Forelimb muscle (tissue), 1 donor: ENCODE data around the gene ITPK1. TPM values are rescaled to one million over a fixed set of nuclear protein-coding genes. Genes with fewer than 3 reads are reported as not detected.

Source experiments
- DNase-seq: peaks from one replicate; pipeline ENCODE4 v3.0.0-alpha.2; 2013; ENCODE audit warnings: low read depth
- polyA plus RNA-seq: library from polyadenylated mRNA; unstranded; fragments of 120-200 nt; gene quantifications from one replicate; pipeline ENCODE4 v1.2.1, GENCODE V29; 2013; ENCODE audit not compliant: insufficient read length

Gene ITPK1
- polyA plus RNA-seq, 1 donor: 14.5 TPM

DNA sequence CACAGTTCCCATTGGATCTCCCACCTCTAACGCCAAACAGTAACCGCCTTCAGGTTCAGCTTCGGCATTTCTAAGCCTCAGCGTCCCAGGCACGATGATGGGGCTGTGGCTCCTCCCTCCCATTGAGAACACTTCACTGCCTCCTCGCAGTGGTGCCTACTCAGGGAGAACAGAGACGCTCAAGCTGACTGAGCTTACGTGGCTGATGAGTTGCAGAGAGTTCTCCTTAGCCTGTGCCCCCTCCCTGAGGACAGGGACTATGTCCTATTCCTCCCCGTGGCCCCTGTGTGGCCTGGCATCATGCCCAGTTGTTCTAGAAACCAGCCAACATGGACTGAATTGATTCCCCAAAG is 87.0 kb downstream of the ITPK1 start:
- DNase-seq: no peak

- DNase-seq: no peak
Measured at GRCh38 chr14:93027810-93028723, 87.7 kb downstream of the ITPK1 start.

GRCh38 chr14:93026339-93026738 is 89.4 kb downstream of the ITPK1 start:
- no peak for DNase-seq

- no peak for DNase-seq
Measured at GRCh38 chr14:93025055-93025454, 90.7 kb downstream of the ITPK1 start.

- DNase-seq: no peak
Measured at GRCh38 chr14:93024493-93024892, 91.2 kb downstream of the ITPK1 start.

- no peak for DNase-seq
Measured at GRCh38 chr14:93023802-93024434, 91.8 kb downstream of the ITPK1 start.

- no peak for DNase-seq
Measured at GRCh38 chr14:93023039-93023438, 92.7 kb downstream of the ITPK1 start.

- DNase-seq: no peak
Measured at GRCh38 chr14:93019970-93020369, 95.8 kb downstream of the ITPK1 start.

DNA sequence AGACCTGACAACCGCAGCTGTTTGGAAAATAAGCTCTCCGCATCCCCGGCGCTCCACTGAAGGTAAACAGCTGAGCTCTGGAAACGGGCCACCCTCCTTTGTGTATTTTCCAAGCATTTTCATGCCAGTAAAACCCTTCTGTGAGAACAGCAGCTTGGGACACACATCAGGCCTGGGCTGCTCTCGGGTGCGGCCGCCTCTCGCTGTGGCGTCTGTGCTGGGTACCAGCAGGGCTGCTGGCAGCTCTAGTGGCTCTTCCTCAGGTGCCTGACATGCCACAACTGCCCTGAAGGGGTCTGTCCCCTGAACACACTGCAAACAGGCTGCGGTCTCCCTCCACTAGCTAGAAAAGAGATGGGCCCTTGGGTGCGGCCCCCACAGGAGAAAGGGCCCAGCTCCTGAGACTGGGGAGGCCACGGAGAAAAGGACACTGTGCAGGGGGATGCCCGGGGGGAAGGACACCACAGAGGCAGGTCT is 96.3 kb downstream of the ITPK1 start:
- no peak for DNase-seq

DNA sequence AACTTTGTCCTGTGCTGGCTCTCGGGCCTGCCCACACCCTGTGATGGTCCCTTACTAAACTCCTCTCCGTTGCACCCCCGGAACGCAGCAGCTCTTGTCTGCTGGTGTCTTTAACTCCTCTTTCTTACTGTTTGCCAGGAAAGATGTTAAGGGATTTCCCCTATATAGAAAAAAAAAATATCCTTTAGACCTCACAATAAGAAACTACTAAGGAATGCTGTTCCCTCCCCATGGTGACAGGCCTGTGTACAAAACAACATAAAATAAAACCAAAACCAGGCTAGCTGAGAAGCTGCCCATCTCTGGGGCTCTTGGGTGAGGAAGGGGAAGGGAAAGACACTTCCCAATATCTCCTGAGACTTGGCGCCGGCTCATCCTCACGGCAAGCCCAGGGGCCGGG is 97.4 kb downstream of the ITPK1 start:
- no peak for DNase-seq

GRCh38 chr14:93017898-93018297 is 97.8 kb downstream of the ITPK1 start:
- DNase-seq: no peak

- DNase-seq: no peak
Measured at GRCh38 chr14:93017301-93017797, 98.4 kb downstream of the ITPK1 start.

DNA sequence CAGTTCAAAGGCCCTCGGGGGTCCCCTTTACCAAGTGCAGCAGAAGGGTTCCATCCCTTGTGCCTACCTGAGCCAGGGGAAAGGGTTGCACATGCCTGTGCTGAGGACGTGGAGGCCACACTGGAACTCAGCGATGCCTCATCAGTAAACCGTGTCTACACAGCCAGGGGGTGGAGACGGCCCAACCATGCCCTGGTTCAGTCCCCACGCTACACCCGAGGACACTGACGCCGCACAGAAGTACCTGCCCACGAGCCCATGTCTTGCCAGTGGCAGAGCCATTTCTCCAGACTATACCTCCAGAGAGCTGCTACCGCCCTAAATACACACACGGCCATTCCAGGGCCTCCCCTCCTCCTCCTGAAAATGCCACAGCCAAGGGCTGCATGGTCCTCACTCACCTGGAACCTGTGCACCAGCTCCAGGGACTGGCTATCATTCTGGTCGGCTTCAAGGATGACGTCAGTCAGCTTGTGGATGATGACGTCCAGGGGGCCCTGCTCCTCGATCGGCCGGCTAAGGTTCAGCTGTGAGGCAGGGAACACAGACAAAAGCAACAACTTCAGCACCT is 99.4 kb downstream of the ITPK1 start:
- no peak for DNase-seq

DNA sequence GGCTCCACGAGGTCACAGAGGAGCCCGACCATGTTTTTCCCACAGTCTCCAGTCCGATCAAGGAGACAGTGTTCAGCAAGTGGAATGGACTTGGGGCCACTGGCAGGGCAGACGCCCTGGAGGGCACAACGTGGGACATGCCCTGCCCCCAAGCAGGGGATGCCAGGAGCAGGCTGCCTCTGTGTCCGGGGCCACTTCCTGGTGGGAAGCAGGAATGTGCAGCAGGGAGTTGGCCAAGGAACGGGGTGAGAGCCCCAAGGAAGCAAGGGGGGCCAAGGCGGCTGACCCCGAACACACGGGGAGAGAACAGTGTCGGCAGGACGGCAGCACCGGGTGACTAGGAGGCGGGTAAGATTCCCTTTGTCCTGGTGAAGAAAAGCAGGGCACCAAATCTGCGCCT is 100.2 kb downstream of the ITPK1 start:
- DNase-seq: no peak

- no peak for DNase-seq
Measured at GRCh38 chr14:93015064-93015463, 100.7 kb downstream of the ITPK1 start.

GRCh38 chr14:93014058-93015023 is 101.4 kb downstream of the ITPK1 start:
- no peak for DNase-seq

- no peak for DNase-seq
Measured at GRCh38 chr14:93012951-93013719, 102.6 kb downstream of the ITPK1 start.

DNA sequence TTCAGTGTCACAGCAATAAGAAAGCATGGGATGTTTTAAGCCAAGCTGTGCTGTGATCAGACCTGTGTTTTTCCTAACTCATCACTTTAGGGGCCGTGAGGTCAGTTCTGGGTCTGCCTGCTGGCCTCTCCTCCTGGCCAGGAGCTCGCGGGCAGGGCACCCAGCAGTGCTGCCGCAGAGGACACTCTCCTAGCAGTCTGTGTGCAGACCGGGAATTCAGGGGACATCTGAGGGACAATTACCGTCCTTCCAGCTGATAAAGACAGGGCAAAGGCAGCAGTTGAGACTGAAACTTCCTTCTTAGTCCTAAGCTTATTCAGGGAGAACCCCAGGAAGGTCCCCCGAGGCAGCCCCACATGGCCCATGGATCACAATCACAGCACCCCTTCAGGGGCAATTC is 103.2 kb downstream of the ITPK1 start:
- DNase-seq: no peak

DNA sequence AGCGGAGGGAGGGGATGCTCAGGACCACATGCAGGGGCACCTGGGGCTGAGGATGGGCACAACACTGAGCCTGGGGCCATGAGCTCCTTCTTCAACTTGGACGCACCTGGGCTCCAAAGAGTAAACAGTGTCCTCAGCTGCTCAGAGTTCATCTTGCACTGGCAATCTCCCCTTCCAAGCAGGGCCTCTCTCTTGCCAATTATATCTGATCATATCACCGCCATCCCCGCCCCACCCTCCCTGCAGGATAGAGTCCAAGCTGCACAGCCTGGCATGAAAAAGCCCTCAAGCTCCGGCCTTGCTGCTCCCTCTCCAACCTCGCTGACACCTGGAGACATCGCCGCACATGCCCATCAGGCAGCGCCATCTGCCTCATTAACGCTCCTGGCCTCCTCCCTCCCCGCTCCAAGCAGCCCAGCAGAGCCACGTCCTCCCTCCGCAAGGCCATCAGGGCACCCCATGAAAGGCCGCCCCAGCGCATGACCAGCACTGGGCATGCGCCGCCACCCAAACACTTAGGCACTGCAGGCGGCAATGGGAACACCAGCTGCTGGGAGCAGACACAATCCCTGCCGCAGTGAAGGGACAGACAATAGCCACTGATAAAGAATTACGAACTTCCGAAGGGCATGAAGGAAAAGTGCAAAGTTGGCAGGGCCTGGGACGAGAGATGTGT is 103.9 kb downstream of the ITPK1 start:
- no peak for DNase-seq

DNA sequence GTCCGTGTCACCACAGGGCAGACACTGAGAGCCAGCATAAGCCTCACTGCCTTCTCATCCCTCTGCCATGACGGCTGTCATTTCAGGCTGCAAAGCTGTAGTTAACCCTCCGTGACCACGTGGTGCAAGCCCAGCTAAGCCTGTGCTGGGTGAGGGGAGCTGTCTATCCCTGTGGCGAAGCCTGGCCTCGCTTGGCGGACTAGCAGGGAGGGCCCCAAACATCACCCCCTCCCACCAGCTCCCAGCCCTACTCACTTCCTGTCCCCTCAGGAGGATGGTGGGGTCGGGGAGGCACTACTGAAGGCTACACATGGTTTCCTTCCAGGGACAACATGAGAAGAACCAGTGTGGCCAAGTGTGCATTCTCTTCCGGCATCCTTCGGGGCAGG is 104.6 kb downstream of the ITPK1 start:
- no peak for DNase-seq
